SHP77 (cell line): Measurements from ENCODE around the gene GOLT1A.
"Not testable (repeated sequence)": the region's sequence is repeated elsewhere in the genome, so short reads cannot be mapped to it uniquely, and the experiment has no call there.

ENCODE experiments used
- DNase-seq, 2 experiments: peaks; one replicate each; lab custom pipeline; 2025; lab: John Stamatoyannopoulos, UW

GOLT1A gene

DNA sequence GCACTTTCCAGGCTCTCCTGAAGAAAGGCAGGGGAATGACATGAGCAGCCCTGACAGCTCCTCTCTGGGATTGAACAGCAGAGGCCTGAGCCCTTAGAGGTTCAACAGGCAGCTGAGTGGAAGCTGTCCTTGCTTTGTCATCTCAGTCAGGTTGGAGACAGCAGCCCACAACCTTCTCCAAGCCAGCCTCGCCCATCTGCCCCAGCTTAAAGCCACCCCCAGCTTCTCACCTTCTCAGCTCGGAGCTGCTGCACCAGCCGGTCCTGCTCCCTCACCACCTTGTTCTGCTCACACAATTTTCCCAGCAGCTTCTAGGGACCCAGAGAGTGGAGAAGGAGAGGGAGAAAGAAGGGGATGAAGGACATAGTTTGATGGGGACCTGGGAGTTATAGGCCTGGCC lies 35.2 kb upstream of the GOLT1A start:
- no peak for DNase-seq

DNA sequence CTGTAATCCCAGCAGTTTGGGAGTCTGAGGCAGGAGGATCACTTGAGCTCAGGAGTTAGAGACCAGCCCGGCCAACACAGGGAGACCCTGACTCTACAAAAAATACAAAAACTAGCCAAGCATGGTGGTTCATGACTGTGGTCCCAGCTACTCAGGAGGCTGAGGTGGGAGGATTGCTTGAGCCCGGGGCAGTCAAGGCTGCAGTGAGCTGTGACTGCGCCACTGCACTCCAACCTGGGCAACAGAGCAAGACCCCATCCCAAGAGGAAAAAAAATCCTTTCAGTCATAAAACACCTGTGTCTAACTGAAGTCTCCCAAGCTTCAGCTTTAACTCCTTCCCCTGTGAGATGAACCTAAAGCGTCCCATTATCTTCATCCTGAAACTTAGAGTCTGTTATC lies 33.1 kb upstream of the GOLT1A start:
- DNase-seq, result no peak

DNA sequence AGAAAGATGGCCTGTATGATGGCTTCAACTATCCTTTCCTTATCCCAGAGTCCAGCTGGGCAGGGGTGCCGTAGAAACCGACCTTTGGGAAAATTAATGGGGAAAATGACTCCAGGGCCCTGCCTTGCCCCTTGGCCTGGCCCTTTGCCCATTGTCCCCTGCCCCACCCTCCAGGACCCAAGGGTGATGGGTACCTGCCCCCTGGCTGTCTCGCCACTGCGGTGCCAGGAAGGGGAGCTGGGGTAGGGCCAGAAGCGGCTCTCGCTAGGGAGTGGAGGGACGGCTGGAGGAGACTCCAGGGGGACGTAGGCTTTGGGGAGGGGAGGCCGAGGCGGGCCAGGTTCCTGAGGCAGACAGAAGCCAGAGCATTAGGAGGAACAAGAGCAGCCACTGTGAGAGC lies 29.1 kb upstream of the GOLT1A start:
- DNase-seq, result no peak

DNA sequence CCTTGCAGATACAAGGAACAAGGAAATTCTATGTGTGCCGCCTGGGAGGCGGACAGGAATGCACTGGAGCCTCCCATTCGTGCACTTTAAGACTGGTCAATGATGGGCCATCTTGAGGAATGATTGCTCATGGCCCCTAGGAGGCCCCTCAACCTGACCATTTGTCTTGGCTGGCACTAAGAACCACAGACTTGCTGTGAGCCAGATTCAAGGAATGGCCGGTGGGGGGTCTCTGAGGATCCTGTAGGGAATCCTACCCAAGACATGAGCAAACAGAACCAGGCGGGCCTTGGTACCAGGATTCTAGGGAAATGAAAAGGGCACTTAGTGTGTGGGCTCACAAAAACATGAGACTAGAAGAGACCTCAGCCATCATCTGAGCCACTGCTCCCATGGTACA lies 28.1 kb upstream of the GOLT1A start:
- no peak for DNase-seq

DNA sequence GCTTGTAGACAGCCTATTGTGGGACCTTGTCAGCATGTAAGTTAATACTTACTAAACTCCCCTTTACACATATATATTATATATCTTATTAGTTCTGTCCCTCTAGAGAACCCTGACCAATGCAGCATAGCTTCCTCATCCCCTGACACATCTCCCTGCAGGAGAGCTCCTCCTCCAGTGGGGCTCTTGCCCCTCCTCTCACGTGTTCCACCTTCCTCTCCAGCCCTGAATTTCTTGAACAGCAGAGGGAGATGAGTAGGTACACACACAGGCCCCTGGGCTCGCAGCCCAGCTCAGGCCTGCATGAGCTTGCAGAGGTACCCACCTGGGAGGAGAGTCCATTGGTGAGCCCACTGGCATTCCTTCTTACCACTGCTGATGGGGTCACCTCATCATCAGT lies 27.3 kb upstream of the GOLT1A start:
- no peak for DNase-seq

DNA sequence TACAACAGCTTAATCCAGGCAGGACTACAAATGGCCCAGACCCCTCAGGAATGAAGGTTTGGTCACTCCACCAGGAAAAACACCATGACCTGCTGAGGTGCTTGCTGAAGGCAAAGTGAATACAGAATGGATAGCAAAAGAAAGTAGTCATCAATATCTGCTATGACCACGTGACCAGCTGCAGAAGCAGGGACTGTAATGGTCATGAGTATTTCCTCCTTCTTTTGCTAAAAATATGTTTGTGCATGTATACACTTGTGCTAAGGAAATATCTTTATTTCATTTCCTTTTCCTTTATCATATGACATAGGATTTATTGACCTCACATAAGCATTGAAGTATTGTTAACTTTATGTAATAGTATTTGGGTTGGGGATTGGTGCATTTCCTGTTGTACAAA lies 26.4 kb upstream of the GOLT1A start:
- no peak for DNase-seq

DNA sequence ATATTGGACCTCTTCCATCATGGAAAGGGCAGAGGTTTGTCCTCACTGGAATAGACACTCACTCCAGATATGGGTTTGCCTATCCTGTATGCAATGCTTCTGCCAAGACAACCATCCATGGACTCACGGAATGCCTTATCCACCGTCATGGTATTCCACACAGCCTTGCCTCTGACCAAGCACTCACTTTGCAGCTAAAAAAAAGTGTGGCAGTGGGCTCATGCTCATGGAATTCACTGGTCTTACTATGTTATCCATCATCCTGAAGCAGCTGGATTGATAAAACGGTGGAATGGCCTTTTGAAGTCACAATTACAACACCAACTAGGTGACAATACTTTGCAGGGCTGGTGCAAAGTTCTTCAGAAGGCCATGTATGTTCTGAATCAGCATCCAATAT lies 25.6 kb upstream of the GOLT1A start:
- DNase-seq, result not testable (repeated sequence)

DNA sequence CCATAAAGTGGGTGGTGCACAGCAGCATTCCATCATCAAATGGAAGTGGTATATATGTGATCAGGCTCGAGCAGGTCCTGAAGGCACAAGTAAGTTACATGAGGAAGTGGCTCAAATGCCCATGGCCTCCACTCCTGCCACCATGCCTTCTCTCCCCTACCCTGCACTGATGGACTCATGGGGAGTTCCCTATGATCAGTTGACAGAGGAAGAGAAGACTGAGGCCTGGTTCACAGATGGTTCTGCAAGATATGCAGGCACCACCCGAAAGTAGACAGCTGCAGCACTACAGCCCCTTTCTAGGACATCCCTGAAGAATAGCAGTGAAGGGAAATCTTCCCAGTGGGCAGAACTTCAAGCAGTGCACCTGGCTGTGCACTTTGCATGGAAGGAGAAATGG lies 24.7 kb upstream of the GOLT1A start:
- not testable (repeated sequence) for DNase-seq

DNA sequence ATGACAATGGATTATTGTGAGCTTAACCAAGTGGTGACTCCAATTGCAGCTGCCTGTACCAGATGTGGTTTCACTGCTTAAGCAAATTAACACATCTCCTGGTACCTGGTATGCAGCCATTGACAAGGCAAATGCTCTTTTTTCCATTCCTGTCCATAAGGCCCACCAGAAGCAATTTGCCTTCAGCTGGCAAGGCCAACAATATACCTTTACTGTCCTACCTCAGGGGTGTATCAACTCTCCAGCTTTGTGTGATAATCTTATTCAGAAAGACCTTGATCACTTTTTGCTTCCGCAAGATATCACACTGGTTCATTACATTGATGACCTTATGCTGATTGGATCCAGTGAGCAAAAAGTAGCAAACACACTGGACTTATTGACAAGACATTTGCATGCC lies 23.7 kb upstream of the GOLT1A start:
- not testable (repeated sequence) for DNase-seq

DNA sequence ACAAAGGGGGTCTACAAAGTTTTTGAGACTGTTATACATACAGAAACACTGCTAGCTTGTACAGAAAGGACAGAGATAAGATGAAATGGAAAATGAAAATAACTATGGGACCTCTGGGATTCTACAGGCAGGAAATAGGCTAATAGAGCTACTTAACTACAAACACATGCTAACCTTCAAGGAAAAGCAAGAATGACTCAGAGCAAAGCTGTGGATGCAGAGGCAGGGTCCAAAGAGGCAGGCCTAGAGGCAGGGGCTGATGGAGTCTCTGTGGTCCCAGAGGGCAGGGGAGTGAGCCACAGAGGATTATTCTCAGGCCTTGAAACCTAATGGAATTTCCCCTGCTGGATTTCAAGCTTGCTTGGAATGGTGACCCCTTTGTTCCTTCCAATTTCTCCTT lies 18.7 kb upstream of the GOLT1A start:
- DNase-seq, result no peak

DNA sequence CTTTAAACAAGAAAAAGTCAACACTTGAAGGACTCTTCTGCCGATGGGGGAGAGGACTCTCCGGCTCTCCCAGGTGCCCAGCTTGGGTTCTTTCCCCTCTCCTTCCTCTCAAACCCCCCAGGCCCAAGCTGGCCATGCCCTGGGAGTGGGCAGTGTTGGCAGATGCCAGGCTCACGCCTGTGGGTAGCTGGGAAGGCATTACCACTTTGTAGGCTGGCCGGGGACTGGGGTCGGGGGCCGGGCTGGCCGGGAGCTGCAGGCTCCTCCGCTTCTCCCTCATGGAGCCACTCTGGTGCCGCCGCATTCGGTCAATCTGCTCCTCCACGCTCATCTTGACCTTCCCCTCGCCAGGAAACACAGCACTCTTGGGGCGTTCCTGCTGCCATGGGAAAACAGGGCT lies 16.4 kb upstream of the GOLT1A start:
- no peak for DNase-seq

DNA sequence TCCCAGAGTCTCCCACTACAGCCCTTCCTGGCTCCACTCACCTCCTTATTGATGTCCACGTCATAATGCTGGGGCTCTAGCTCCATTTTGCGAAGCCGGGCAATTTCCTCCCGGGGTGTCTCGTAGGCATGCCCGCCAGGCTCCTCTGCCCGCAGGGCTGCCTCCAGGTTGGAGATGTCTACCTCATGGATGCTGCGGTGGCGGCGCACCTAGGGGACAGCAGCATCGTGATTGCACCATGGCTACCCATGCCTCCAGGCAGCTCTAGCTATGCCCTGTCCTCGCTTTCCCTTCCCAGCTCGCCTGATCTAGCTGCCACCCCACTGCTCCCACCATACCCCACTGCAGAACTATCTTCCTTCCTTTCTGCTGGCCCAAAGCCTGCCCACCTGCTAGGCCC lies 15.1 kb upstream of the GOLT1A start:
- no peak for DNase-seq

DNA sequence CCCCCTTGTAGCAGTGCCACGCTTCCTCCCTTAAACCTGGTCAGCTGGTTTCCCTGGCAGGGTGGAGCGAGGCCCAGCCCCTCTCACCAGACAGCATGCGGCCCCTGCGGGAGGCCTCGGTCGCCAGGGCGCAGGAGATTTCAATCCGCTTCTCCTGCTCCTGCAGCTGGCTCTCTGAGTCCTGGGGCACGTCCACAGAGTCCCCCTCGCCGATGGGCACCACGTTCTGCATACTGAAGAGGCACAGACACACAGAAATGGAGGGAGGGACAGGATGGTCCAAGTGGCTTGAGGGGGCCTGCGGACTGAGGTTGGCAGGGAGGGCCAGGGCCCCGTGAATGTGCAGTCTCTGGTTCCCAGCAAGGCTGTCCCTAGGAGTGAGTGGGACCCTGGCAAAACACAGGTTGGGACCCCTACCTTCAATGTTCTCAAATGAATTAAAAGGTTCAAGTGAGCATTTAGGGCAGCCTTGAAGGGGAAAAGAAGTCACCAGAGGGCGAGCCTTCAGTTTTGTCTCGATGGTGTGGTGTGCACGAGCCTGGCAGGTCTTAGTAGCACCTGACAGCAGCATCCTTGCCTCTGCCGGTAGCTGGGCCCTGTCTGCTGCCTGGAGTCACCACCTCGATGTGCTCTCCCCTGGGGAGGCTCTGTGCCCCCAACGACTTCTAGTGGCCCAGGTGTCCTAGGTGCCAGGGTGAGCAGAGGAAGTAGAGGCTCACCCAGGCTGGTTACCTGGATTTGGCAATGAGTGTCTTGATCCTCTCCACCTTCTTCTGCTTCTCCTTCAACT lies 14.4 kb upstream of the GOLT1A start:
- no peak for DNase-seq

DNA sequence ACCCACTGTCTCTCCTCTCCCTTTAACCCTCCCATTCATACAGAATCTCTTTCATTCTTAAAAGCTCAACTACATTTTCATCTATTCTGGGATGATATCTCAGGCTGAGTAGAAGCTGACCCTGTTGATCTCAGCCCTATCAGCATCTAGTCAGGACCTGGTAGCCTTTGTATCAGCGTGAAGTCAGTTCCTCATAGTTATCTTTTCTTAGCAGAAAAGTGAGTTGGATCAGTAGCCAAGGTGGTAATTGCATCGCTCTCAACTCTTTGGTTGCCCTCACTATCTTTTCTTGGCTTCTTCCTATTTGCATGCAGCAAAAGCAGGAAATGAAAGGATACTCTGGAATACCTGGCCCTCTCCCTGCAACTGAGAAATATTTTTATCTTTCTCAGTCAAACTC lies 13.6 kb upstream of the GOLT1A start:
- DNase-seq, result no peak

DNA sequence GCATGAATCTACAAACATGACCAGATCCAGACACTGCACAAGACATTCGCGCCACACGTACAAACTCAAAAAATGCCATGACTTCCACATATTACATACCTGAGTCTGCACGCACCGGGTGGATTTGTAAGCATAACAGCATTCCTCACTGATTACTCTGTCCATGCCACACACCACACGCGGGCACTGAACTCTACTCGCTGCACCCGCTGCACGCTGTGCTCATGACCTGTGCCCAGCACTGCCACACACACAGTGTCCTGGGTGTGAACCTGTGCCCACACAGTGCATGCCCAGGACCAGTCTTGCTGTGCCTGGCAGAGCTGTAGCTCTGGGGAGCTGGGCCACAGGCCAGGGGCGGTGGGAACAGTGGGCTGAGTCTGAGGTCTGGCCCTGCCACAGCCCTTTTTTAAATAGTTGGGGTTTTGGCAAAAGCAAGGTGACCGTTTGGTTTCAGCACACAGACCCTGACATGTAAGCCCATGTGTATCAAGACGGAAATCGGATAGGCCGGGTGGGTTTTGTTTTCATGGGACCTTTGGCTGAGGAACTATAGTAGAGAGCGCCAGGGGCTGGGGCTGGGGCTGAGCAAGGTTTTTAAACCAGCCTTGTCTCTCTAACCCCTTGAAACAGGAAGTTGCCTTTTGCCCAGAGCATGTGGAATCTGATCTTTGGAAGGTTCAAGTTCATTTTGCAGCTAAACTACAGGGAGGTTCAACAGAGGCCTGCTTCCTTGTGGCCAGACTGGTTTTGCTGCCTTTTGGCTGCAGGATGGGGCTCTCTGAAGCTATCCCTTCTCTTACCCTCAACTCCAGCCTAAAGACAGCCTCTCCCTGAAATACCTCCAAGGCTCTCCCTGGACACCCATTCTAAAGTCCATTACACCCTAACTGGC lies 12.3 kb upstream of the GOLT1A start:
- no peak for DNase-seq

DNA sequence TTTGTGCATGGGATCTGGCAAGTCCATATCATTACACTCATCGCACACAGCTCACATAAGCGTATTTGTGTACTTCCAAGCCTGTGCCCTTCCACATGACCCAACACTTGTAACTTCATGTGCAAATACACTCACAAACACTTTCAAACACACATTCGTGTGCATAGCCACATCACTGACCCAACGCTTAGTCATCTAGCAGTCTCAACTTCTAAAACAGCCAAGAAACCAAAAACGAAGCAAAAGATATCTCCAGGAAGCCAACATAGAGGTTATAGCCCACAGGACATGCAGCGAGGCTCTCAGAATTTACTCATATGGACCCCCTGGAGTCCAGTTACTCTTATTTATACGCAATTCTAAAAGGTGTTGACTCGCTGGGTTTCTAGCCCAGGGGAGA lies 10.9 kb upstream of the GOLT1A start:
- no peak for DNase-seq

DNA sequence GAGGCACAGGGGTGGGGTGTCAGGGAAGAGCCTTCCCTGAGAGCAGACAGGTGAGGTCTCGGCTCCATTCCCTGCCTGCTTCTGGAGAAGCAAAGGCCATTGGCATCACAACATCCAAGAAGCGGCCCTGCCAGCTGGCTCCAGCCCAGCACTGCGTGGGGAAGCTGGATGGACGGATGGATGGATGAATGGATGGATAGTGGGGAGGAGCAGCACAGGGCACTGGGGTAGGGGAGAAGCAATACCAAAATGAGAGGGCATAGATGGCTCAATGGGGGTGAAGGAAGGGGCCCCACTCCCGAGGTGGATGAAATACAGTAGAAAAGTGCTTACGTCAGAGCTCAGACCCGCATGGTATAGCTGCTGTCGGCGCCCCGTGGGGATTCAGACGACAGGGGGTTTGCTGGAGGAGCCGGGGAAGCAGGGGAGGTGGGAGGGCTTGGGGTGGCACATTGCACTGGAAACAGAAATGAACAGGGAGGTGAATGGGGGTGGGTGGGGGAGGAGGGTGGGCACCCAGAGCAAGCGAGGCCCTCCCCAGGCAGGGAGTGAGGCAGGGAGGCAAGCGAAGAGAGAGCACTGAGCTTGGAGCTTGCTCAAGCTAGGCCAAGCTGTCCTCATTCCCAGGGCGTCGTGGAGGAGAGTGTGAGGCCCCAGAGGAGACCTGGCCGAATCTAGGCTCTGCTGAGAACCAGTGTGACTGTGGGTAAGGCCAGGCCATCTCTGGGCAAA lies 9.5 kb upstream of the GOLT1A start:
- no peak for DNase-seq

DNA sequence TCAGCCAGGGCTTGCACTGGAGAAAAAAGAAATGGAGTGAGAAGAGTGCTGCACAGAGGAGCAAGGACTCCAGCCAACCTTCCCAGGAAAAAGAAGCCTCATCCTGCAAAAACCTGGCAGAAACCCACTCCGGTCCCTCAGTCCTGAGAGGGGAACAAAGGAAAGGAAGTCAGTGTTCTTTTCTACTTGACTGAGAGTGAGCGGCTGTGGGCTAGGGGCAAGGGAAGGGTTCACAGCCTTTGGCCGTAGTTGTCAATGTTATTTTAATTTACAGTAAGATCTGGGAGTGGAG lies 8.9 kb upstream of the GOLT1A start:
- DNase-seq, result no peak

DNA sequence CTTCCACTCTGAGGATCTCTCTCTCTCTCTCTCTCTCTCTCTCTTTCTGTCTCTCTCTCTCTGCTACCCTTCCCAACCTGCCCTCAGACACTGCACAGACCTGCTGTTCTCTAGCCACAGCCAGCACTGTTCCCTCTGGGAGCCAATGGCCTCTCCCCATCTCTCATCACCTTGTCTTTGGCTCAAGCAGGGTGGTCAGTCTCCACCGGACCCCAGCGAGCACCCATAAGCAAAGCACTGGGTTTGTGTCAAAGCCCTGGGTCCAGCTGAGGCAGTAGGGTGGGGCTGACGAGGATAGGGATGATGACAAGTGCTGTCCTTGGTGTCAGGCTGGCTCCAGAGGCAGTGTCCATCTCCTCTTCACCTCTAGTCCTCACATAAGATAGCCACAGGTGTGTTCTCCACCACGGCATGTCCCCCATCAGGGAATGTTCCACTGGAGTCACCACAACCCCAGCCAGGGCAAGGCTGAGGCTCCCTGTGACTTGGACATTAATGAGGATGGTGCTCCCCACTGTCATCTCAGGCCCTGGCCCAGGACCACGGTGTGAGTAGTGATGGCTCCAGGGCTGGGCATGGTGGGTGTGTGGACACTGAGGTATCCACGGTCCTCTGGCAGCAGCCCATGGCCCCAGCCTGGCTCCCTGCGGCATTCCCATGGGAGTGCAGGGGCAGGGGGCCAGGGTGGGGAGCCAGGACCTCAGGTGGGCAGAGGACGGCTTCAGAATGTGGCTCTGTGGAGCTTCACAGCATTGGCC lies 8.4 kb upstream of the GOLT1A start:
- no peak for DNase-seq

DNA sequence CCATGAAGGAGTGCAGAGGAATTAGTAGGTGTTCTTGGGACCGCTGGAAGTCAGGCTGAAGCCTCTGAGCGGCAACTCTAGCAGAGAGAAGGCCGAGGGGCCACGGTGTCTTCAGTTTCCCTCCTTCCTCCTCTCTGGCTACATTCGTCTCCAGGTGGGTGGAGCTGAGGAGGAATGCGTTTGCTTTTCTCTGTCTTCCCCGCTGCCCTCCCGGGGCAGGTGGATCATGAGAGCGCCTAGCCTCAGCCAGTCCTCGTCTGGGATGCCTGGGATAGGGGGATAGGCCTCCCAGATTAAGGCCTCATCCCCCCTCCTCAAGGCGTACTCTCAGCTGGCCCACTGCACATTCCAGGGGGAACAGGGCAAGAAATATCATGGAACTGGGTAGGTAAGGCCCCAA lies 7.5 kb upstream of the GOLT1A start:
- DNase-seq, result no peak

DNA sequence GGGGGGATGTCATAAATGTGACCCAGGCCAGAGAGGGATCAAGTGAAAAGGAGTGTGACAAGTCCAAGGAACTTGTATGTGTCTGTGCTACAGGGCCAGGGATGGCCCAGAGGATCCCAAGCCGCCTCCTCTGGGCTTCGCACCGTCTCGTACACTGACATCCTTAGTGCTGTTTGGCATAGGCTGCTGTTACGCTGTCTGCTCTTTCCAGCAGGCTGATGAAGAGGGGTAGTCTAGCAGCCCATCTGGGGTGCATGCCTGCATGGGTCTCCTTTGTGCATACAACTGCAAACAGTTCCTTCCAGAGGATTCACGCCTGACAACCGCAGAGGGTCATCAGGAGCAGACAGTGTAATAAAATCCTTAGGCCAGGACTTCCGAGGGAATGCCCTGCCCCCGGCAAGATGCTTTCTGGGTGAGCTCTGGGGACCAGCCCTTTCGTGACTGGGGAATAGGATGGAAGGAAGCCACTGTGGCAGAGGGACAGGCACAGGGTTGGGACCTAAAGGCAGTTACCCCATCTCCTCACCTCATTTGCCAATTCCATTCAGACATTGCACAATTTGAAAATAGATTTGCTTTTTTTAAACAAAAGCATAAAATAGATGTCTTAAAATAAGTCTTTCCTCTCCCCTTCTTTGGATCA lies 6.3 kb upstream of the GOLT1A start:
- no peak for DNase-seq

DNA sequence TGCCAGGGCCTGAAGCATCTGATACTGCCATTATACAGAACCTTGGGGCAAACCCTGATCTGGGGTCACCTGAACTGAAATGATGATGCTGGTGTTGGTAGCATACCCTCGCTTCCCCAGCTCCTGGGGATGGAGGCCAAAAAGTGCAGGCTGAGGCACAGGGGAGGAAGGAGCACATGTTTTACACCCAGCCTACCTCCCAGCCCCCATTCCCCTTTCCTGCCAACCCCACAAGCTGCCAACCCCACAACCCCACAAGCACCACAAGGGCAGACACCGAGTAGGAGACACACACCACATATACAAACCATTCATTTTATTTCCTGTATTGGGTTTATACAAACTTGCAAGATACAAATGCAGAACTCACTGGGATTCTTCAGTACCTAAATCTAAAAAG lies 4.8 kb upstream of the GOLT1A start:
- no peak for DNase-seq
